Activated T-cell treated with anti-CD3 and anti-CD28 coated beads, Interleukin-2, amount 50 U/mL, for 72 hours (primary cell): ENCODE data around the gene FARP2. TPM values are rescaled to one million over a fixed set of nuclear protein-coding genes. Genes with fewer than 3 reads are reported as not detected.

ENCODE experiments used
- ATAC-seq, 2 donors: fragments of 150-1000 bp; cut with Tn5 transposase; replicated peaks in 1 of 2; 2 replicates each; pipeline ENCODE4 v1.10.0; 2021; ENCODE audit warnings: moderate library complexity in 2 of 2, mild to moderate bottlenecking in 1 of 2
- DNase-seq, 2 donors: peaks; one replicate each; pipeline ENCODE4 v3.0.0; 2021 to 2022; ENCODE audit warnings: mixed read lengths in 1 of 2
- H3K27ac Mint-ChIP-seq: one replicate; pipeline ENCODE4 v1.8.0; 2022; ENCODE audit warnings: mild to moderate bottlenecking, moderate library complexity, mixed read lengths
- H3K27me3 Mint-ChIP-seq: one replicate; pipeline ENCODE4 v1.8.0; 2022; ENCODE audit warnings: low read depth, mixed read lengths
- H3K36me3 Mint-ChIP-seq, 2 donors: one replicate each; pipeline ENCODE4 v1.8.0; 2022; ENCODE audit warnings: mixed read lengths in 2 of 2, mild to moderate bottlenecking in 1 of 2; ENCODE audit not compliant: insufficient read depth in 2 of 2
- H3K4me1 Mint-ChIP-seq: one replicate; pipeline ENCODE4 v1.8.0; 2022; ENCODE audit warnings: low read depth, mixed read lengths
- H3K4me3 Mint-ChIP-seq, 2 donors: one replicate each; pipeline ENCODE4 v1.8.0; 2022; ENCODE audit warnings: mild to moderate bottlenecking in 2 of 2, mixed read lengths in 2 of 2, moderate library complexity in 2 of 2
- H3K9me3 Mint-ChIP-seq, 2 donors: one replicate each; pipeline ENCODE4 v1.8.0; 2022; ENCODE audit warnings: mixed read lengths in 2 of 2
- total RNA-seq, 2 donors: library from RNA; stranded (reverse); gene quantifications; one replicate each; pipeline ENCODE4 v1.2.3, GENCODE V29; 2022

FARP2 gene
- total RNA-seq, 2 donors from 2014 or later = 30.2 to 30.8 TPM

DNA sequence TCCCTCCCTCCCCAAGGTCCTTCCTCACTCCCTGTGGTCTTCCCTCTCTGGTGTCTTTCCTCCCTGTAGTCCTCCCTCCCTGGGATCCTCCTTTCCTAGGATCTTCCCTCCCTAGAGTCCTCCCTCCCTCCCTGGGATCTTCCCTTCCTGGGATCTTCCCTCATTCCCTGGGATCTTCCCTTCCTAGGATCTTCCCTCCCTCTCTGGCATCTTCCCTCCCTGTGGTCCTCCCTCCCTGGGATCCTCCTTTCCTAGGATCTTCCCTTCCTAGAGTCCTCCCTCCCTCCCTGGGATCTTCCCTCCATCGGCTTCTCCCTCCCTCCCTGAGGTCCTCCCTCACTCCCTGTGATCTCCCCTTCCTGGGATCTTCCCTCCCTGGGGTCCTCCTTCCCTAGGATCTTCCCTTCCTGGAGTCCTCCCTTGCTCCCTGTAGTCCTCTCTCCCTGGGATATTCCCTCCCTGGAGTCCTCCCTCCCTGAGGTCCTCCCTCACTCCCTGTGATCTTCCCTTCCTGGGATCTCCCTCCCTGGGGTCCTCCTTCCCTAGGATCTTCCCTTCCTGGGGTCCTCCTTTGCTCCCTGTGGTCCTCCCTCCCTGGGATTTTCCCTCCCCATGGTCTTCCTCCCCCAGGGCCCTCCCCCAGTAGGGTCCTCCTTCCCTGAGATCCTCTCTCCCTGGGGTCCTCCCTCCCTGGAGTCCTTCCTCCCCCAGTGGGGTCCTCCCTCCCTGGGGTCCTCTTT is 129.3 kb downstream of the FARP2 start:
- ATAC-seq (no peak), DNase-seq (no peak)
- Mint-ChIP-seq H3K4me1 (no peaks in the 10 kb centered on the region), H3K27ac (no peak overlapping the region), H3K27me3 (no peaks in the 10 kb centered on the region), H3K36me3 (no peaks in the 10 kb centered on the region), H3K9me3 (no peaks in the 10 kb centered on the region), H3K4me3 (no peak overlapping the region)

DNA sequence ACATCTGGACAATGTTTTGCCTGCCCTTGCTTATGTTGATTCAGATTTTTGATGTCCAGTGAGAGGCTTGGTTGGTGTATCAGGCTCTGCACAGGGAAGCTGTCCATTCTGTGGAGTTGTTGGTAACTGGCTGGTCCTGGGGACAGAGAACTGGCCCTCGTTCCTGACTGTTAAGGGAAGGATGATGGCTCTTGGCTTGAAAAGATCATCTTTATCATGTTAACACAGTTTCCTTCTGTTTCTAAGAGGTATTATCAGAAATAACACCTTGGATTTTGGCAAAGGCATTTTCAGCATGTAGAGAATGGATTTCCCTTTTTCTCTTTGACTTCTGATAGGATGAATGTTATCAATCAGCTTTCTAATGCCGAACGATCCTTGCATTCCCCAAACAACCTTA is 133.0 kb downstream of the FARP2 start:
- peaks cover 0 to 3% of the 10 kb centered on the region in 2 donors for H3K36me3 Mint-ChIP-seq
- no peak overlapping the region for H3K27ac Mint-ChIP-seq
- H3K27me3 Mint-ChIP-seq = no peaks in the 10 kb centered on the region
- no peaks in the 10 kb centered on the region for H3K4me1 Mint-ChIP-seq
- ATAC-seq (no peak), DNase-seq (no peak)
- H3K9me3 Mint-ChIP-seq = no peaks in the 10 kb centered on the region
- H3K4me3 Mint-ChIP-seq = no peak overlapping the region

DNA sequence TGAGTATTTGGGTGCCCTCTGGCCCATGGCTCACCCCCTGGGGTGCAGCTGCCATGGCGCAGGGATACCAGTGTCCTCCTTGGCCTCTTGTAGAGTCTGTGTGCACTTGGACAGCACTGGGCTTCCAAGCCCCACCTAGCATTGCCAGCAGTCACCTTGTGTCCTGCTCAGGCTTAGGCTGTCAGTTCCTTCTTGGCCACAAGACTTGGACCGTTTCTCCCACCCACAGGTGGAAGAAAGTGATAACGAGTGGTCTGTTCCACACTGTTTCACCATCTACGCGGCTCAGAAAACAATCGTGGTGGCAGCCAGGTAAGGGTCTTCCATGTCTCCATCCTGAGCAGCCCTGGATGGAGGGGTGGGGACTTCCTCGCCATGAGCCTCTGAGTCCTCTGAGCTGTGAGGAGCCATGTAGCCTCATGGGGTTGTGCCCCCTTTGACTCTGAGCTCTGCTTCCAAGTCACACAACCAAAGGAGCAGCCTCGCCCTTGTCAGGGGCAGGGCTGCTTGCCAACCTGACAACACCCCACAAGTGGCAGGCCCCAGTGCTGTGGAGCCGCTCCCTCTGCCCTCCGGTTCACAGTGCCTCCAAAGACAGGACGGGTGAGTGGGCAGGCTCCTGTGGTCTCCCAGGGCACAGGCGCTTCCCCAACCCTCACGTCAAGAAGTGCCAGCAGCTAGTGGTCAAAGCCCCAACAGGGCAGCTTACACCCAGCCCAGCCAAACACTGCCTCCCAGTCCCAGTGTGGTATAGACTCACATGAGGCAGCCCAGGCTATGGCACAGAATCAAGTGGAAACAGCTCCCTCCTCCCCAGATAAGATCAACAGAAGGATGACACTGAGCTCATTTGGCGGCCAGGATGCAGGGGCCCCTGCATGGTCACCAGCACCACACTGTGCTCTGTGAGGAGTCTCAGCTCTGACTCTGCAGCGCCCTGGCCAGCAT is 133.9 kb downstream of the FARP2 start:
- Mint-ChIP-seq H3K9me3 (no peaks in the 10 kb centered on the region), H3K27ac (no peak overlapping the region), H3K27me3 (no peaks in the 10 kb centered on the region), H3K4me3 (no peak overlapping the region), H3K36me3 (peaks cover 0 to 3% of the 10 kb centered on the region in 2 donors), H3K4me1 (no peaks in the 10 kb centered on the region)
- ATAC-seq (peak; percentile 21 to 27), DNase-seq (no peak)

- Mint-ChIP-seq H3K4me1 (no peaks in the 10 kb centered on the region), H3K9me3 (no peaks in the 10 kb centered on the region), H3K4me3 (no peak overlapping the region), H3K36me3 (peaks cover 0 to 3% of the 10 kb centered on the region in 2 donors), H3K27me3 (no peaks in the 10 kb centered on the region), H3K27ac (no peak overlapping the region)
- DNase-seq (no peak), ATAC-seq (no peak)
Measured at GRCh38 chr2:241490825-241491506, 134.9 kb downstream of the FARP2 start.

DNA sequence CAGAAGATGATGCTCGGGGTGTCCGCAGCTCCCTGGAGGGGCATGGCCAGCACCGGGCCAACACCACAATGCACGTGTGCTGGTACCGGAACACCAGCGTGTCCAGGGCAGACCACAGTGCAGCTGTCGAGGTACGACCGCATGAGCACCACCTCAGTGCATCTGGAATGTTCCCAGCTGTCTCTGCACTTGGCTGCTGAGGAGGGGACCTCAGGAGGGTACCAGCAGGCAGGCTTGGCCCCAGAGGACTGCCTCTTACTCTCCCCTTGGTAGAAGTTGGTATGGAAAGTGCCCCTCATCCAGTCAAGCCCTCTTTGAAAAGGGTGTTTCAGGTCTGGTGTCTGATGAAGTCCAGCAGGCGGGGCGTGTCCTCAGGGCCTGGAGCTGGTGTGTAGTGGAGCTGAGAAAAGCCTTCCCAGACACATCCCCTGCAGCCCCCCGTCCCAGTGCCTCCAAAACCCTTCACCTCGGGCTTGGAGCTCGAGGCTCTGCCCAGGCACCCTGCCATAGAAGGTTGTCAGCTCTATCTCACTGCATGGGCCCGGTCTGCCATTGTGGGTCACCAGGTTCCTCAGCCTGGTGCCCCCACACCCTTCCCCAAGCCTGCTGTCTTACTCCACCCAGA is 135.6 kb downstream of the FARP2 start:
- Mint-ChIP-seq H3K4me1 (no peaks in the 10 kb centered on the region), H3K9me3 (no peaks in the 10 kb centered on the region), H3K36me3 (peaks cover 0 to 6% of the 10 kb centered on the region in 2 donors), H3K27ac (no peak overlapping the region), H3K27me3 (no peaks in the 10 kb centered on the region), H3K4me3 (no peak overlapping the region)
- DNase-seq = no peak
- no peak for ATAC-seq

- ATAC-seq (no peak), DNase-seq (no peak)
- Mint-ChIP-seq H3K4me3 (no peak overlapping the region), H3K4me1 (no peaks in the 10 kb centered on the region), H3K36me3 (peaks cover 0 to 6% of the 10 kb centered on the region in 2 donors), H3K9me3 (no peaks in the 10 kb centered on the region), H3K27ac (no peak overlapping the region), H3K27me3 (no peaks in the 10 kb centered on the region)
Measured at GRCh38 chr2:241492174-241492565, 136.1 kb downstream of the FARP2 start.

GRCh38 chr2:241493092-241493491 is 137.0 kb downstream of the FARP2 start:
- no peak for ATAC-seq
- Mint-ChIP-seq H3K4me1 (no peaks in the 10 kb centered on the region), H3K9me3 (no peaks in the 10 kb centered on the region), H3K36me3 (peaks cover 0 to 6% of the 10 kb centered on the region in 2 donors), H3K4me3 (no peak overlapping the region), H3K27me3 (no peaks in the 10 kb centered on the region), H3K27ac (no peak overlapping the region)
- DNase-seq = no peak

DNA sequence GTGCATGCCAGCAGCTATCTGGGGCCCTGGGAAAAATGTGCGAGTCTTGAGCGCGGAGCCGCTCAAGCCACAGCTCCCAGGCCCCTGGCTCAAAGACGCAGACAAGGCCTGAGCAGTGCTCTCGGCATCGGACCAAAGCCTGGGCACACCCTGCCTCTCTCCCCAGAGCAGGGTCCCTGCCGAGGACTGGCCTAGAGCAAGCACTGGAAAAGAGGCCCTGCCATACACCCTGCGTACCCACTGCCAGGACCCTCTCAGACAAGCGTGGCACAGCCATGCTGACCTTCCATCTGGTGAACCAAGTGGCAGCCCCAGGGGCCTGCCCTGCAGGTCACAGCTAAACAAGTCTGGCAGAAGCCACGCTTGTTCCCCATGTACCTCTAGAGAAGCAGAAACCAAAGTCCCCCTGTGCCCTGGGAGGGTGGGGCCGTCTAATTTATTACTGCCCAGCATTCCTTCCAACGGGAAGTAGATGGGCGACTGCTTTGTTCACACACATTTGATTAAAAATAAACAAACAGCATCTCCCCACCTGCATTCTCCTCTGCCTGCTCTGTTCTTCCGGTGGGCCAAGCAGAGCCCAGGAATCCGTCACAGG is 138.3 kb downstream of the FARP2 start:
- H3K9me3 Mint-ChIP-seq = no peaks in the 10 kb centered on the region
- DNase-seq (no peak), ATAC-seq (no peak)
- no peaks in the 10 kb centered on the region for H3K27me3 Mint-ChIP-seq
- H3K27ac Mint-ChIP-seq = no peak overlapping the region
- no peaks in the 10 kb centered on the region for H3K4me1 Mint-ChIP-seq
- H3K4me3 Mint-ChIP-seq = no peak overlapping the region
- peaks cover 0 to 6% of the 10 kb centered on the region in 2 donors for H3K36me3 Mint-ChIP-seq

DNA sequence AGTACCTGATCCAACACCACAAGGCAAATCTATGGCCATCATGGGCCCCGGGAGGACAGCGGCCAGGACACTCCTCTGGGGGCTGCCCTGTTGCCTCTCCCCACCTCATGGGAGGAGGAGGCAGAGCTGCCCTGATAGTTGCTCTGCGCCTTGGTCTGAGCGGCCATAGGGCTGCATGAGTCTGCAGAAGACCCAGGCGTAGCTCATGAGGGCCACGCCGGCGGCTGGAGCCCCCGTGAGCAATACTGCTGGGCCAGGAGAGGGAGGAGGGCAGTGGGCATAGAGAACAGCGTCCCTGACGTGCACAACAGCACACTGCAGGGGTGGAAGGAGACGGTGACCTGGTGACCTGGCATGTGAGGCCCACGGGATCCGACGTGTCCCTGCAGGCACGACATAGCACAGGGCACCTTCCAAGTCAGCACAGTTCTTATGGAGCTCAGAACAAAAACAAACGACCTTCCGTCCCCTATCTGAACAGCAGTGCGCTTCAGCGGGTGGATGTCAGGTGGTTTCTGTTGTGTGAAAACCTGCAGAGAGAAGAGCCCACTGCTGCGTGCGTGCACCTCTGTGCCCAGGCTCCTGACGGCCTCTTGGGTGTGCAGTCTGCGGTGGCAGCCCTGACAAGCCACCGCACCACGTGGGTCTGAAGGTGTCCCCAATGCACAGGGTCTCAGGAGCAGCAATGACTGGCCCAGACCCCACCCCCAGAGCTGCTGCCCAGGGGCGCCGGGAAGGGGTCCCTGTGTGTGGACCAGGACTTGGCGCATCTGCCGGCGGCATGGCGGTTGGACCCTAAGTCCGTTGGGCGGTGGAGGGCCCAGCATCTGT is 139.3 kb downstream of the FARP2 start:
- Mint-ChIP-seq H3K27ac (no peak overlapping the region), H3K36me3 (peaks cover 0 to 6% of the 10 kb centered on the region in 2 donors)

GRCh38 chr2:241496003-241496707 is 140.1 kb downstream of the FARP2 start:
- Mint-ChIP-seq H3K36me3 (peaks cover 0 to 6% of the 10 kb centered on the region in 2 donors), H3K9me3 (no peaks in the 10 kb centered on the region), H3K4me1 (no peaks in the 10 kb centered on the region), H3K27ac (no peak overlapping the region), H3K27me3 (no peaks in the 10 kb centered on the region), H3K4me3 (no peak overlapping the region)
- ATAC-seq (no peak), DNase-seq (no peak)

More for the DNA sequence above, 139.3 kb downstream of the FARP2 start:
- no peaks in the 10 kb centered on the region for H3K9me3 Mint-ChIP-seq
- DNase-seq (no peak), ATAC-seq (no peak)
- H3K4me3 Mint-ChIP-seq = no peak overlapping the region
- no peaks in the 10 kb centered on the region for H3K27me3 Mint-ChIP-seq
- no peaks in the 10 kb centered on the region for H3K4me1 Mint-ChIP-seq
